ENCODE results near the gene GSAP. TPM values are rescaled to one million over a fixed set of nuclear protein-coding genes. Genes with fewer than 3 reads are reported as not detected.

Gene GSAP
- total RNA-seq, 1 experiment from 2014 or later: 2.0 TPM

GRCh38 chr7:77348371-77348813 lies 67.8 kb downstream of the GSAP start:
- Mint-ChIP-seq H3K4me1 (peaks cover 25% of the 10 kb centered on the region), H3K27me3 (ENCODE audit: low read depth) (no peaks in the 10 kb centered on the region), H3K4me3 (no peak overlapping the region), H3K27ac (no peak overlapping the region; the same call in 1 of the 2 replicates), H3K9me3 (no peaks in the 10 kb centered on the region), H3K36me3 (no peaks in the 10 kb centered on the region)
- ChIA-PET POLR2A (no interaction called here), CTCF (interaction anchor here (1.8 kb wide), 1 partner anchor 16 kb away, joined by 9 read pairs; no protein-coding TSS in a partner anchor)
- DNase-seq (ENCODE audit: low spot score) (no peak), ATAC-seq (peak; percentile 66)
- TF ChIP-seq TP53 (CRISPR knock-in tag; IDR thresholded peaks at IDR 0.05): no peak
- no peak for TF ChIP-seq PRDM15 (CRISPR knock-in tag; IDR thresholded peaks at IDR 0.05)
- no peak for TF ChIP-seq KAT7 (CRISPR knock-in tag; IDR thresholded peaks at IDR 0.05; ENCODE audit: borderline replicate concordance)
- no peak for TF ChIP-seq HMGXB4 (CRISPR knock-in tag; IDR thresholded peaks at IDR 0.05)
- TF ChIP-seq ARID4B (CRISPR knock-in tag; IDR thresholded peaks at IDR 0.05; ENCODE audit: borderline replicate concordance): no peak
- no peak for TF ChIP-seq SMAD4 (CRISPR knock-in tag; IDR thresholded peaks at IDR 0.05)
- no peak for TF ChIP-seq E2F4 (CRISPR knock-in tag; IDR thresholded peaks at IDR 0.05; ENCODE audit: borderline replicate concordance, low read depth)
- TF ChIP-seq ZNF219 (CRISPR knock-in tag; IDR thresholded peaks at IDR 0.05; ENCODE audit: borderline replicate concordance): no peak
- TF ChIP-seq ZNF532 (CRISPR knock-in tag; IDR thresholded peaks at IDR 0.05; ENCODE audit: borderline replicate concordance): no peak
- TF ChIP-seq IRF1 (CRISPR knock-in tag; IDR thresholded peaks at IDR 0.05): no peak
- no peak for TF ChIP-seq ZNF396 (CRISPR knock-in tag; IDR thresholded peaks at IDR 0.05; ENCODE audit: borderline replicate concordance)
- no peak for TF ChIP-seq ZMAT4 (CRISPR knock-in tag; IDR thresholded peaks at IDR 0.05)
- TF ChIP-seq PREB (CRISPR knock-in tag; IDR thresholded peaks at IDR 0.05; ENCODE audit: borderline replicate concordance): no peak
- no peak for TF ChIP-seq ERG (CRISPR knock-in tag; IDR thresholded peaks at IDR 0.05)
